Neural progenitor cell (in vitro differentiated cells): Measurements from ENCODE around the gene CADPS.

ENCODE experiments used
- EZH2 ChIP-seq: fragments of 200-600 bp; sonication (generic); IDR thresholded peaks from 2 replicates; pipeline ENCODE4 v1.6.1; 2017; ENCODE audit warnings: antibody characterized with exemption, mild to moderate bottlenecking, moderate library complexity
- EZH2phosphoT487 ChIP-seq: fragments of 200-600 bp; sonication (generic); IDR thresholded peaks from 2 replicates; pipeline ENCODE4 v1.6.1; 2017; ENCODE audit warnings: antibody characterized with exemption
- TF ChIP-seq, protein P1 (sequence below): fragments of 200-600 bp; sonication (generic); IDR thresholded peaks from 2 replicates; pipeline ENCODE4 v1.5.1; 2017; ENCODE audit warnings: antibody characterized with exemption, mild to moderate bottlenecking

GRCh38 chr3:62557983-62558382 lies 317.2 kb downstream of the CADPS start:
- TF ChIP-seq, protein P1, sequence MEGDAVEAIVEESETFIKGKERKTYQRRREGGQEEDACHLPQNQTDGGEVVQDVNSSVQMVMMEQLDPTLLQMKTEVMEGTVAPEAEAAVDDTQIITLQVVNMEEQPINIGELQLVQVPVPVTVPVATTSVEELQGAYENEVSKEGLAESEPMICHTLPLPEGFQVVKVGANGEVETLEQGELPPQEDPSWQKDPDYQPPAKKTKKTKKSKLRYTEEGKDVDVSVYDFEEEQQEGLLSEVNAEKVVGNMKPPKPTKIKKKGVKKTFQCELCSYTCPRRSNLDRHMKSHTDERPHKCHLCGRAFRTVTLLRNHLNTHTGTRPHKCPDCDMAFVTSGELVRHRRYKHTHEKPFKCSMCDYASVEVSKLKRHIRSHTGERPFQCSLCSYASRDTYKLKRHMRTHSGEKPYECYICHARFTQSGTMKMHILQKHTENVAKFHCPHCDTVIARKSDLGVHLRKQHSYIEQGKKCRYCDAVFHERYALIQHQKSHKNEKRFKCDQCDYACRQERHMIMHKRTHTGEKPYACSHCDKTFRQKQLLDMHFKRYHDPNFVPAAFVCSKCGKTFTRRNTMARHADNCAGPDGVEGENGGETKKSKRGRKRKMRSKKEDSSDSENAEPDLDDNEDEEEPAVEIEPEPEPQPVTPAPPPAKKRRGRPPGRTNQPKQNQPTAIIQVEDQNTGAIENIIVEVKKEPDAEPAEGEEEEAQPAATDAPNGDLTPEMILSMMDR: no peak
- TF ChIP-seq EZH2phosphoT487 (no peak), EZH2 (no peak)
